Tibial nerve (tissue), 4 donors: ENCODE results near the gene JMJD1C. TPM values are rescaled to one million over a fixed set of nuclear protein-coding genes. Genes with fewer than 3 reads are reported as not detected.

Experiments used
- DNase-seq, 2 donors: peaks; one replicate each; pipeline ENCODE4 v3.0.0-alpha.2; 2019; ENCODE audit warnings: low spot score in 2 of 2
- H3K27ac ChIP-seq, 4 donors: fragments of 200-600 bp; sonication (generic) in 3 of 4; one replicate each; pipeline ENCODE4 v1.5.1; 2017 to 2019; ENCODE audit warnings: mild to moderate bottlenecking in 1 of 4
- H3K27me3 ChIP-seq, 2 donors: fragments of 200-600 bp; sonication (generic) in 1 of 2; one replicate each; pipeline versions ENCODE4 v1.5.1 to v1.6.0; 2017 to 2019
- H3K36me3 ChIP-seq, 3 donors: fragments of 200-600 bp; sonication (generic); one replicate each; pipeline ENCODE4 v1.5.1; 2018 to 2019
- H3K4me1 ChIP-seq, 4 donors: fragments of 200-600 bp; sonication (generic) in 3 of 4; one replicate each; pipeline ENCODE4 v1.5.1; 2017 to 2019
- H3K4me3 ChIP-seq, 4 donors: fragments of 200-600 bp; sonication (generic) in 3 of 4; one replicate each; pipeline ENCODE4 v1.5.1; 2017 to 2019; ENCODE audit warnings: mild to moderate bottlenecking in 1 of 4, moderate library complexity in 1 of 4
- H3K9me3 ChIP-seq, 4 donors: fragments of 200-600 bp; sonication (generic) in 3 of 4; one replicate each; pipeline ENCODE4 v1.5.1; 2017 to 2019
- EP300 ChIP-seq, 2 donors: sonication (generic); formaldehyde crosslinking; IDR thresholded peaks; one replicate each; pipeline ENCODE4 v1.6.1; 2017; ENCODE audit warnings: antibody characterized with exemption in 2 of 2, mild to moderate bottlenecking in 1 of 2
- POLR2A ChIP-seq, 2 donors: fragments of 450-650 bp; IDR thresholded peaks; one replicate each; pipeline ENCODE4 v1.6.1; 2017; ENCODE audit warnings: antibody characterized with exemption in 2 of 2, mild to moderate bottlenecking in 2 of 2, moderate library complexity in 2 of 2
- WGBS, 2 donors: methylation state at CpG; one replicate each; pipeline ENCODE4 v1.1.5; 2018; 5-methylcytosine and 5-hydroxymethylcytosine counted together
- total RNA-seq, 4 donors: library from RNA; depleted of rRNA; stranded (reverse); fragments of >200 nt; gene quantifications; one replicate each; pipeline ENCODE4 v1.1.0, GENCODE V29; 2016
- TF ChIP-seq, protein P1 (sequence below), 5 experiments: fragments of 200-600 bp in 3 of 5; fragments of 450-650 bp in 2 of 5; sonication (generic) in 3 of 5; IDR thresholded peaks; one replicate each; pipeline ENCODE4 v1.5.1; 2016 to 2019; ENCODE audit warnings: antibody characterized with exemption in 5 of 5, mild to moderate bottlenecking in 3 of 5, moderate library complexity in 2 of 5

The JMJD1C gene
- total RNA-seq, 4 donors from 2014 or later, result 100 to 156 (median 131) TPM

DNA sequence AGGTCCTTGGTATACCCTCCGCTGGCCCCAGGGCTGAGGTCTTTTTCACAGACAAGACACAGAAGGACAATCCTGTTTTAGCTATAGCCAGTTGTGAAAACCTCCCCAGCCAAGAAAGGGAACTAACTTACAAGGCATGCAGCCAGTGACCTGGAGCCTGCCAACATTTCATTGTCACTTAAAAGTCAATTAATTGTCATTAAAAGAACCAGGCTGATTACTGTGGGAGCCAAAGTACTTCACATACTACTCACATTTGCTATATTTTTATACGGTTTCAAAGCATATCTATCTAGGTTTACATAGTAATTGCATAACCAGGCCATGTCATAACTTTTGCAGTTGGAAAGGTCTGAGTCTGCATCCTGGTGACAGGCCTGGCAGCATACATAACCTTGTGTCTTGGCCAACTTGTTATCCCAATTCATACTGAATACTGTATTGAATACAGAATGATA, 301.6 kb downstream of the JMJD1C start:
- 81 to 86% methylated on average over 2 of the region's 2 CpGs for WGBS, 2 donors
- Histone ChIP-seq H3K36me3 (peaks cover 0 to 28% (median 0%) of the 10 kb centered on the region in 3 donors), H3K27ac (peak overlapping the region in 1 of 4 donors; percentile 6)

DNA sequence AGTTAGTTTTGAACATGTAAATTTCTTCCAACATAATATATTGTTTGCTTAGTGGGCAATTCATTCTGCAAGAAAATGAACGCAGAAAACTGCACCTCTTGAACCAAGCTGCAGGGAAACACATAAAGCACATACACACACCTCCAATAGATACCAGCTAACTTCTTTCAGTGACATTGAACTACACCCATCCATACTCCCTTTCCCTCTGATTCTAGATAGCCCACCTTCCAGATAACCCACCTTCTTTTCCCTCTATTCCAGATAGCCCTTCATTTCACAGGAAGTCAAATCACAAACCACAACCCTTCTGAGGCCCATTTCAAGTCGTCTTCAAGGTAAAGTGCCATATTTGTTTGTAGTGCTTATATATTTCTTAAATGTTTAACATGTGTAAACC, 304.2 kb downstream of the JMJD1C start:
- no peak overlapping the region for H3K4me3 ChIP-seq
- no peaks in the 10 kb centered on the region for H3K27me3 ChIP-seq
- no peak overlapping the region for H3K27ac ChIP-seq
- no peak for TF ChIP-seq POLR2A (IDR thresholded peaks at IDR 0.05)
- no peak for TF ChIP-seq EP300 (IDR thresholded peaks at IDR 0.05)
- TF ChIP-seq, protein P1, sequence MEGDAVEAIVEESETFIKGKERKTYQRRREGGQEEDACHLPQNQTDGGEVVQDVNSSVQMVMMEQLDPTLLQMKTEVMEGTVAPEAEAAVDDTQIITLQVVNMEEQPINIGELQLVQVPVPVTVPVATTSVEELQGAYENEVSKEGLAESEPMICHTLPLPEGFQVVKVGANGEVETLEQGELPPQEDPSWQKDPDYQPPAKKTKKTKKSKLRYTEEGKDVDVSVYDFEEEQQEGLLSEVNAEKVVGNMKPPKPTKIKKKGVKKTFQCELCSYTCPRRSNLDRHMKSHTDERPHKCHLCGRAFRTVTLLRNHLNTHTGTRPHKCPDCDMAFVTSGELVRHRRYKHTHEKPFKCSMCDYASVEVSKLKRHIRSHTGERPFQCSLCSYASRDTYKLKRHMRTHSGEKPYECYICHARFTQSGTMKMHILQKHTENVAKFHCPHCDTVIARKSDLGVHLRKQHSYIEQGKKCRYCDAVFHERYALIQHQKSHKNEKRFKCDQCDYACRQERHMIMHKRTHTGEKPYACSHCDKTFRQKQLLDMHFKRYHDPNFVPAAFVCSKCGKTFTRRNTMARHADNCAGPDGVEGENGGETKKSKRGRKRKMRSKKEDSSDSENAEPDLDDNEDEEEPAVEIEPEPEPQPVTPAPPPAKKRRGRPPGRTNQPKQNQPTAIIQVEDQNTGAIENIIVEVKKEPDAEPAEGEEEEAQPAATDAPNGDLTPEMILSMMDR (IDR thresholded peaks at IDR 0.05), result no peak
- H3K36me3 ChIP-seq, result peaks cover 0 to 23% (median 0%) of the 10 kb centered on the region in 3 donors
- no peak for DNase-seq
- no peaks in the 10 kb centered on the region for H3K9me3 ChIP-seq
- 48 to 54% methylated on average over 2 of the region's 2 CpGs for WGBS, 2 donors
- H3K4me1 ChIP-seq, result peaks cover 0 to 5% (median 0%) of the 10 kb centered on the region in 4 donors

More for the DNA sequence above, 301.6 kb downstream of the JMJD1C start:
- no peaks in the 10 kb centered on the region for H3K27me3 ChIP-seq
- TF ChIP-seq, protein P1 (IDR thresholded peaks at IDR 0.05), result no peak
- TF ChIP-seq POLR2A (IDR thresholded peaks at IDR 0.05), result no peak
- TF ChIP-seq EP300 (IDR thresholded peaks at IDR 0.05), result no peak
- DNase-seq, result no peak
- H3K4me1 ChIP-seq, result peaks cover 0 to 10% (median 0%) of the 10 kb centered on the region in 4 donors
- H3K4me3 ChIP-seq, result no peak overlapping the region
- H3K9me3 ChIP-seq, result no peaks in the 10 kb centered on the region

DNA sequence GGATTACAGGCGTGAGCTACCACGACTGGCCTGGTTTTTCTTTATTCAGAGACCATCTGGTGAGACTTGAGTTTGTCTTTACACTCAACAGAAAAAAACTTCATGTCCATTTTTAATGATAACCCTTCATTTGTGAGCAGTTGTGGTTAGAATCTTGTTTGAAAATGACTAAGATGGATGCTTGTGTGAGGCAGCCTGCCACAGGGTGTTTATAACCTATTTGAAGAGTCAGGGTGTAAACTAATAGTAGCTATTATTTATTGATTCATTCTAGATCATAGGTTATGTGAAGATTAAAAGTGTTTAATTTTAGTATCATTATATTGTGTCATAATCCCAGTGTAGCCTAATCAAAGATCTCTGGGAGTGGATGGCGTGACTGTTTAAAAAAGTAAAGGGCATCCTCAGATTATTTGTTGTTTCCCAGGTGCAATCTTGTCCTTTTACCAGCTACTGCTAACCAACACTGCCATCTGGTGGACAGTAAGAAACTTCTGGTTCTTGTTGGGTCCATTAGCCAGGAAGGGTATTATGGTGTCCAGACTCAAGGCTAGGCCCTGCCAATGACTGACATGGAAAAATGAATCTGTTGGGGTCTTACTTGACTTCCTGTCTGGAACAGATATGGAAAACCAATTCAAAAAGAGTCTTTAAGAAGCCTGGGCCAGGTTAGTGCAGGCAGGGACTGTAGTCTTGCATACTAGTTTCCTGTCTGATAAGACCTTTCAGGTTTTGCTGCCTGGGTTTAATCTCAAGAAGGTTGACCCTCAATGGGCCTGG, 307.7 kb downstream of the JMJD1C start:
- peak in 1 of 2 donors; percentile 18 for TF ChIP-seq EP300 (IDR thresholded peaks at IDR 0.05)
- no peak for TF ChIP-seq POLR2A (IDR thresholded peaks at IDR 0.05)
- TF ChIP-seq, protein P1 (IDR thresholded peaks at IDR 0.05), result peak; percentile 68 to 84 (median 72)
- Histone ChIP-seq H3K27me3 (no peaks in the 10 kb centered on the region), H3K4me3 (no peak overlapping the region), H3K9me3 (no peaks in the 10 kb centered on the region), H3K27ac (no peak overlapping the region), H3K4me1 (peaks cover 0 to 17% (median 0%) of the 10 kb centered on the region in 4 donors), H3K36me3 (peaks cover 0 to 25% (median 0%) of the 10 kb centered on the region in 3 donors)
- WGBS, 2 donors, result 62 to 66% methylated on average over 3 of the region's 3 CpGs
- no peak for DNase-seq

DNA sequence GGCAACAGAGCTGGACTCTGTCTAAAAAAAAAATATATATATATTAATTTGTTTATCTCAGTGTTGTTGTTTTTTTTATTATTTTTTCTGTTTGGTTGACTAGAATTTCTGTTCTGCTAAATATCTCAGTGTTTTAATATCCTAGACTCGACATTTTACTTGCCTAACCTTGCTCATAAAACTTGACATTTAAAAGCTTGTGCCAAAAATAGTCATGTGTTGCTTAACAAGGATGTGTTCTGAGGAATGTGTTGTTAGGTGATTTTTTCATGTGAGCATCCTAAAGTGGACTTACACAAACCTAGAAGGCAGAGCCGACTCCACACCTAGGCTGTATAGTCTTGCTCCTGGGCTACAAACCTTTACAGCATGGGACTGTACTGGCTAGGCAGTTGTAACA, 309.5 kb downstream of the JMJD1C start:
- H3K9me3 ChIP-seq, result no peaks in the 10 kb centered on the region
- DNase-seq, result no peak
- H3K4me3 ChIP-seq, result no peak overlapping the region
- 56 to 67% methylated on average over 2 of the region's 2 CpGs for WGBS, 2 donors
- no peak overlapping the region for H3K27ac ChIP-seq
- peaks cover 0 to 38% (median 0%) of the 10 kb centered on the region in 3 donors for H3K36me3 ChIP-seq
- no peaks in the 10 kb centered on the region for H3K27me3 ChIP-seq
- H3K4me1 ChIP-seq, result peaks cover 0 to 17% (median 0%) of the 10 kb centered on the region in 4 donors
- TF ChIP-seq POLR2A (IDR thresholded peaks at IDR 0.05) (no peak), EP300 (IDR thresholded peaks at IDR 0.05) (no peak)
- TF ChIP-seq, protein P1 (IDR thresholded peaks at IDR 0.05), result no peak

DNA sequence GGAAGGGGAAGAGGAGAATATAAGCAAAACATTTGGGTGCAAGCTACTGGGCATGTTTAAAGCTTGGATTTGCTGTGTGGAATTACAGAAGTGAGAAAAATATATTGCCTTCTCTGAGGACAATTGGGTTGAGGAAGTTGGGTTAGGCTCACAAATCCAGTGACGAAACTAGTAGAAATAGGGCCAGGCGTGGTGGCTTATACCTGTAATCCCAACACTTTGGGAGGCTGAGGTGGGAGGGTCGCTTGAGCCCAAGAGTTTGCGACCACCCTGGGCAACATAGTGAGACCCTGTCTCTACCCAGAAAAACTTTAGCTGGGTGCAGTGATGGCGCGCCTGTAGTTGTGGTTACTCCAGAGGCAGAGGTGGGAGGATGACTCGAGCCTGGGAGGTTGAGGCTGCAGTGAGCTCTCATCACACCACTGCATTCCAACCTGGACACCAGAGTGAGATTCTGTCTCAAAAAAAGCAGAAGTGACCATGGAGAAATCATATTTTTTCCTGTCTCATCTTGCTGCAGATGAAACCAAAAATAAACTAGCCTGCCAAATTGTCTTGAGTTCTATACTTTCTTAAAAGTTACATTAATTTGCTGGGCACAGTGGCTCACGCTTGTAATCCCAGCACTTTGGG, 310.3 kb downstream of the JMJD1C start:
- DNase-seq, result no peak
- WGBS, 2 donors, result 89 to 91% methylated on average over 8 of the region's 8 CpGs
- Histone ChIP-seq H3K4me1 (peaks cover 0 to 17% (median 0%) of the 10 kb centered on the region in 4 donors), H3K9me3 (no peaks in the 10 kb centered on the region), H3K36me3 (peaks cover 0 to 45% (median 0%) of the 10 kb centered on the region in 3 donors), H3K4me3 (no peak overlapping the region), H3K27me3 (no peaks in the 10 kb centered on the region), H3K27ac (no peak overlapping the region)
- TF ChIP-seq EP300 (IDR thresholded peaks at IDR 0.05) (no peak), POLR2A (IDR thresholded peaks at IDR 0.05) (no peak)
- TF ChIP-seq, protein P1 (IDR thresholded peaks at IDR 0.05), result no peak
